GM19239 (cell line): ENCODE data around the gene FAM114A1.

Source experiments
- DNase-seq: peaks from one replicate; pipeline ENCODE4 v3.0.0; 2011; ENCODE audit warnings: low spot score; ENCODE audit not compliant: insufficient read length
- FAIRE-seq: peaks from 2 replicates; lab custom pipeline; 2011; peaks lifted over from hg19 to GRCh38; lab: Jason Lieb, UNC

The FAM114A1 gene

DNA sequence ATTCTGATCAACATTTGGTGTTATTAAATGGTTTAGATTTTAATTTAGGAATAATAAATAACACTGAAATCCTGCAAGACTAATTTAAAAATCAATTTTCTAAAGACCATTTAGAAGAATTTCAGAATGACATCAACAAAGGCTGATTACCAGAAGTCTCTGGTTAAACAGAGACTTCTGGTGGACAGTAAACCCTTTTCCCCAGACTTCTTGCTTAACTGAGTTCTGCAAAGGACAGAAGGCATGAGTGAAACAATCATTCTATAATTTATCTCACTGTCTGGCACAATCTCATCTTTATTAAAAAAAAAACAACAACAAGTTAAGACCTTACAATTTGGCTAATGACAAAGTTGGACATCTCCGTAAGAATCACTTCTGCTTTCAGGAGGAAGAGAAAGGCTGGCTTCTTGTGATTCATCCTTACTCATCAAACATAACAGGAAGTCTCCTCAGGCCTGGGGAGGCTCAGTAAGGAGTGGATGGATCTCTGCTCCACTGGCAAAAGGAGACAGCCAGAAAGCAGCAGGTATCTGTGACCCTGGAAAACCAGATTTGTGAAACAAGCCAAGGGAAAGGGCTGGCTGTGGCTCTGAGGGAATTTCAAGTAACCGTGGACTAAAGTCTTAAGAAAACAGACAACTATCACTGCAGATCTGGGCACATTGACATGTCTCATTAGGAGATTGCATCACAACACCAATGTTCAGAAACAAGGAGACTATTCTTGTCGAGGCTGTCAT, 10.1 kb upstream of the FAM114A1 start:
- FAIRE-seq (peak; percentile 96), DNase-seq (no peak)

GRCh38 chr4:38858097-38858420, 9.5 kb upstream of the FAM114A1 start:
- no peak for FAIRE-seq
- DNase-seq, result no peak

DNA sequence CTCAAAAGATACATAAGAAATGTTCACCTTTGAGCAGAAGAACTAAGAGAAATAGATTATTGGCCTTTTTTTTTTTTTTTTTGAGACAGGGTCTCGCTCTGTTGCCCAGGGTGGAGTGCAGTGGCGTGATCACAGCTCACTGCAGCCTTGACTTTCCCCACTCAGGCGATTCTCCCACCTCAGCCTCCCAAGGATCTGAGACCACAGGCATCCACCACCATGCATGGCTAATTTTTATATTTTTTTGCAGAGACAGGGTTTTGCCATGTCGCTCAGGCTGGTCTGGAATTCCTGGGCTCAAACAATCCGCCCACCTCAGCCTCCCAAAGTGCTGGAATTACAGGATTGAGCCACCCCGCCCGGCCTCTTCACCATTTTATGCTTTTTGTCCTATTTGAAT, 8.1 kb upstream of the FAM114A1 start:
- FAIRE-seq, result no peak
- DNase-seq, result no peak

DNA sequence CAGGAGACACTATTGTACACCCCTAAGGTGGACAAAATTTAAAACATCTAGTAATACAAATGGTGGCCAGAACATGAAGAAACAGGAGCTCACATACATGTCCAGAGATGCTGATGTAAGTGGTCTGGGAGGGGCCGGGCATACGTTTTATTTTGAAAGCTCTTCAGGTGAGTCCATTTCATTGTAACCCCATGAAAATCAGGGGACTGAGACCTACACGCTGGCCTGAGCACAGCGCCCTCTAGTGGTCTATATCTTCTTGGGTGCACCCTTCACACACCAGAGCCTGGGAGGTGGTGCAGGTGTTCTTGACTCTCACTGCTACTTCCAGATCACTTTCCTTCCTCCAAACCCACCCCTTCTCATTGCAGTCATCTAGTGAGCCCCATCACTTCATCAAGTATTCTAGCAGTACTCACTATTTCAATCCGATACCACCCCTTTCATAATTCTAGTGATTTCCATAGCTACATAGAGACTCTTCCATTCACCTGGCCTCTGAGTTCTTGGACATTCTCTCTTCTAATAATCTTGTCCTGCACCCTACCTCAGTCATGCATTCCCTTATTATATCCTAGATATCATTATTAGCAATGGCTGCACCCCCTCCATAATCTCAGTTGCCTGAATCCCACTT, 6.7 kb upstream of the FAM114A1 start:
- DNase-seq (peak; percentile 46), FAIRE-seq (peak; percentile 91)

GRCh38 chr4:38861791-38862190, 5.8 kb upstream of the FAM114A1 start:
- no peak for FAIRE-seq
- no peak for DNase-seq

- FAIRE-seq (no peak), DNase-seq (no peak)
Observed at GRCh38 chr4:38865445-38865844, 2.2 kb upstream of the FAM114A1 start.

DNA sequence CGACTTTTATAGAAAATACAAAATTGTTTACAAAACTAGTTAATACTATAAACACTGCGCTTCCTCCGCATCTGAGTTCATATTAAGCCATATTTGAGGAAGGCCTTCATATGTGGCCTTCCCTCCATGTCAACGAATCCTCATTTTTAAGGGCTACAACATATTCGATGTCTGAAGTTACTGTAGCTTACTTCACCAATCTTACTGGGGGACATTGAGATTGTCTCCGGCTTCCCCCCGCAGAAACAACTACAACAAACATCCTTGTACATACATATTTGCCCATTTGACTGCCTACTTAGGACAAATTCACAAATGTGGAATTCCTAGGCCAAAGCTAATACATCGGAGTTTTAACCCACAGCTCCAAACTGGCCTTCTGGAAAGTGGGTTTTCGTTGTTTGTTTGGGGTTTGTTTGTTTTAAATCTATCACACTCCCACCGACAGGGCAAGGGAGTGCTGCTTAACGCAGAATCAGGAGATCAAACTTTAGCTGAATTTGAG, 581 bp upstream of the FAM114A1 start:
- DNase-seq, result no peak
- FAIRE-seq, result no peak

GRCh38 chr4:38868059-38868960, 704 bp downstream of the FAM114A1 start:
- no peak for DNase-seq

GRCh38 chr4:38869511-38869910, 1.9 kb downstream of the FAM114A1 start:
- no peak for DNase-seq
- no peak for FAIRE-seq

More at GRCh38 chr4:38868059-38868960, 704 bp downstream of the FAM114A1 start:
- no peak for FAIRE-seq

DNA sequence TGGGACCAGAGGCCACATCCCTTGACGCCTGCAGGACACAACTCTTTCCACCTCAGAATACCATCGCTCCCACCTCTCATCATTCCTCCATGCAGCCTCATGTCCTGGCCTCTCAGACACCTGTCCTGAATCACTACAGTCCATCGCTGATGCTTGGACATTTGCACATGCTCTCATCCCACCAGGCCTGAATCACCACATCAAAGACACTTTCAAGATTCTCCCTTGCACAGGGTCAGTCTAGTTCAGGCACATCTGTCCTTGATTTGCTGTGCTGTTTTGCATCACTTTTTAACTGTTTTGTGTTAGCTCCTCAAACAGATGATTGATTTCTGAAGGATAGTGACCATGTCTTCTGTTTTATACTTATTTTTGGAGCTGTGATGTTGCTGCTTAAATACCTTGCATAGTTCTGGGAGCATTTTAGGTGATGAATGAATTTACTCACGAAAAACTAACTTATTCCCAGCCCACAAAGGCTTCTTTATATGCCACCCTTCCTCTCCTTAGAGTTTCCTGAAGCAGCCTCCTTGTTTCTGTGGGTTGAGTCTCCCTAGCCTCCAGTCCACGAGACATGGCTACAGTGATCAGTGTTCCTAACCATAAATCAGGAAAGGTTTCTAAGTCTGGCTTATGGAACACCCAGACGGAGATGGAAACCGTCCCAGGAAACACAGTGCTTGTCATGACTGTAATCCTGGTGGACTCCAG, 2.6 kb downstream of the FAM114A1 start:
- FAIRE-seq (no peak), DNase-seq (no peak)

GRCh38 chr4:38871593-38871992, 4.0 kb downstream of the FAM114A1 start:
- FAIRE-seq (no peak), DNase-seq (no peak)

DNA sequence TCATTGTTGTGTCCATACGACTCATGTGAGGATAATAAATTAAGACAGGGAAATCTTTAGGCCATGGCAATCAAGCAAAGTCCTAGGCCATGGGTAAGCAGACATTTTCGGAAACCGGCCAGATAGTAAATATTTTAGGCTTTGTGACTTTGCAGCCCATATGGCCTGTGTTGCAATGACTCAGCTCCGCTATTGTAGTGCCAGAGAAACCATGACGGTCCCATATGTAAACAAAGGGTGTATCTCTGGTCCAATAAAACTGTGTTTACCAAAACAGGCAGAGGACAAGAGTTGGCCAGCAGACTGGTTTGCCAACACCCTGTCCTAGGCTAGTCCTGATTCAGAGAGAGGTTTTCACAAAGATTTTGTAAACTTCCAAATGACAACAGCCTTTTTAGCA, 5.0 kb downstream of the FAM114A1 start:
- no peak for DNase-seq
- no peak for FAIRE-seq

DNA sequence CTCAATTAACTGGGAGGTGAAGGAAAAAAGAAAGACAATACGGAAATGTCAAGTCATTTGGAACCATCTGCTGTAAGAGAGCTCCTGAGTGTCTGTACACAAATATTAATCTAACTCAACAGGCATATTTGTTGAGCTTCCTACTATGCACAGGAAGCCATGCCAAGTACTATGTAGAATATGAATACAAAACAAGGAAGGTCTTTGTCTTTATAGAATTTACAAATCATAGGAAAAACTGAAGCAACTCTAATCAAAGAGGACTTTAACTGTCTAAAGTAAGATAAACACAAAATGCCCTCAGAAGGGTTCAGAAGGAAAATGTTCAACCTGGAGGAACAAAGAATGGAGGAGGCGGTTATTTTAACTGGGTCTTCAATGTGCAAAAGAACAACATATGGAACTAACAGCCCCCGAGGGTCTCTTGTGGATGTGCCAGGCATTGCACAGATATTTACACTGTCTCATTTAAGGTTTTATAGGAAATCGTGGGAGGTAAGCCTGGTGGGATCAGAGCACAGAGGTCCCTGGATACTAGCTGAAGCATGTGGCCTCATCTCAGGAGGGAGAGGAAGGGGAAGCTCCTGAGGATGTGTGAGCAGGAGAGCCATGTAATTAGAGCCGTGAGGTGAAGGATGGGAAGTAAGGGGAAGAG, 5.8 kb downstream of the FAM114A1 start:
- DNase-seq (no peak), FAIRE-seq (no peak)

DNA sequence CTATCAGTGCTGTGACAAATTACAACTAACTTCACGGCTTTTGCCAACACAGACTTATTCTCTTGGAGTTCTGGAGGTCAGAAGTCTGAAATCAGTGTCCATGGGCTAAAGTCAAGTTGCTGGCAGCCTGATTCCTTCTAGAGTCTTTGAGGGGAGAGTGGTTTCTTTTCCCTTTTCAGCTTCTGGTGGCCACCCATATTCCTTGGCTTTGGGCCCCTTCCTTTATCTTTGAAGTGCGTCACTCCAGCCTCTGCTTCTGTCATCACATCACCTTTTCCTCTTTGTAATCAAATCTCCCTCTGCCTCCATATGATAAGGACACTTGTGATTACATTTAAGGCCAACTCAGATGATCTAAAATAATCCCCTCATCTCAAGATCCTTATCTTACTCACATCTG, 9.0 kb downstream of the FAM114A1 start:
- no peak for FAIRE-seq
- DNase-seq, result no peak

DNA sequence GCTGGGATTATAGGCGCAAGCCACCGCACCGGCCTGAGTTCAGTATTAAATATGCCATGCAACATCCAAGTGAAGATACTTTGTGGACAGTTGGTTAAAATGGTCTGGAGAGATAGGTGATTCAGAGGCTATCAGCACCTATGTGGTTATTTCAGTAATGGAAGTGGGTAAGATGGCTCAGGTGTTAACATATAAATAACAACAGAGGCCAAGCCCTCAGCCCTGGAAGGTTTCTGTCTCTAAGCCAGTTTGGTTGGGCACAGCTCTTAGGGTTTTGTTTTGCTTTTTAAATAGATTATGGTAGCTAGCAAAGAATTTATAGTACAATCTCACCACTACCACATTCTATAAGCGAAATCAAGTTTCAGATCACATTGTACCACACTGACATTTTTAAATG, 16.6 kb downstream of the FAM114A1 start:
- DNase-seq, result no peak
- no peak for FAIRE-seq

GRCh38 chr4:38889143-38889542, 21.5 kb downstream of the FAM114A1 start:
- no peak for DNase-seq
- FAIRE-seq, result peak; percentile 74

- FAIRE-seq, result no peak
- DNase-seq, result no peak
Observed at GRCh38 chr4:38891051-38891983, 23.7 kb downstream of the FAM114A1 start.

- DNase-seq (no peak), FAIRE-seq (peak; percentile 11)
Observed at GRCh38 chr4:38894322-38894982, 26.8 kb downstream of the FAM114A1 start.
